Tibial artery (tissue), 4 donors: ENCODE data around the gene PHLDB2.

Experiments
- DNase-seq, 2 donors: peaks; one replicate each; pipeline ENCODE4 v3.0.0-alpha.2; 2019
- H3K27ac ChIP-seq, 2 donors: fragments of 200-600 bp; sonication (generic) in 1 of 2; 1 replicate in 1 of 2; 2 replicates in 1 of 2; pipeline ENCODE4 v1.5.1; 2018 to 2019; ENCODE audit warnings: mild to moderate bottlenecking in 1 of 2
- H3K27me3 ChIP-seq, 2 donors: fragments of 200-600 bp; sonication (generic) in 1 of 2; one replicate each; pipeline versions ENCODE4 v1.5.1 to v1.6.0; 2016 to 2019
- H3K36me3 ChIP-seq, 3 donors: fragments of 200-600 bp; sonication (generic) in 2 of 3; one replicate each; pipeline ENCODE4 v1.5.1; 2016 to 2019; ENCODE audit warnings: mild to moderate bottlenecking in 2 of 3
- H3K4me1 ChIP-seq, 4 donors: fragments of 200-600 bp; sonication (generic) in 2 of 4; 1 replicate in 3 of 4; 2 replicates in 1 of 4; pipeline ENCODE4 v1.5.1; 2016 to 2019
- H3K4me3 ChIP-seq, 2 donors: fragments of 200-600 bp; sonication (generic) in 1 of 2; 1 replicate in 1 of 2; 2 replicates in 1 of 2; pipeline ENCODE4 v1.5.1; 2018 to 2019; ENCODE audit warnings: mild to moderate bottlenecking in 2 of 2
- H3K9me3 ChIP-seq, 3 donors: fragments of 200-600 bp; sonication (generic) in 1 of 3; one replicate each; pipeline ENCODE4 v1.5.1; 2016 to 2019
- CTCF ChIP-seq, 2 experiments: fragments of 200-600 bp in 1 of 2; fragments of 450-650 bp in 1 of 2; IDR thresholded peaks; one replicate each; pipeline ENCODE4 v1.5.1; 2017 to 2019; ENCODE audit warnings: antibody characterized with exemption in 2 of 2, mild to moderate bottlenecking in 1 of 2, moderate library complexity in 1 of 2
- intact Hi-C: fragments of 100-400 bp; cut with DNase I; formaldehyde crosslinking; loops from one replicate; pipeline ENCODE4 v1.15.0; 2023; ENCODE audit warnings: low total_unique reads

PHLDB2 gene

GRCh38 chr3:111980716-111981456, 121.8 kb downstream of the PHLDB2 start:
- intact Hi-C loops: no loop called here
- peaks cover 0 to 28% (median 14%) of the 10 kb centered on the region in 4 donors for H3K4me1 ChIP-seq
- no peaks in the 10 kb centered on the region for H3K36me3 ChIP-seq
- no peak for TF ChIP-seq CTCF (IDR thresholded peaks at IDR 0.05)
- no peaks in the 10 kb centered on the region for H3K9me3 ChIP-seq
- no peak overlapping the region for H3K27ac ChIP-seq
- no peak for DNase-seq
- no peak overlapping the region for H3K4me3 ChIP-seq
- no peaks in the 10 kb centered on the region for H3K27me3 ChIP-seq

GRCh38 chr3:111981457-111981763, 122.3 kb downstream of the PHLDB2 start:
- Histone ChIP-seq H3K4me3 (no peak overlapping the region), H3K4me1 (peaks cover 0 to 28% (median 14%) of the 10 kb centered on the region in 4 donors), H3K27me3 (no peaks in the 10 kb centered on the region), H3K9me3 (no peaks in the 10 kb centered on the region), H3K27ac (no peak overlapping the region), H3K36me3 (no peaks in the 10 kb centered on the region)
- no peak for TF ChIP-seq CTCF (IDR thresholded peaks at IDR 0.05)
- intact Hi-C loops: no loop called here
- DNase-seq: no peak

- DNase-seq: no peak
- H3K4me3 ChIP-seq: no peak overlapping the region
- intact Hi-C loops: no loop called here
- TF ChIP-seq CTCF (IDR thresholded peaks at IDR 0.05): no peak
- H3K36me3 ChIP-seq: peaks cover 2 to 22% (median 15%) of the 10 kb centered on the region in 3 donors
- H3K9me3 ChIP-seq: no peaks in the 10 kb centered on the region
- H3K27ac ChIP-seq: no peak overlapping the region
- peaks cover 0 to 24% (median 12%) of the 10 kb centered on the region in 4 donors for H3K4me1 ChIP-seq
- H3K27me3 ChIP-seq: no peaks in the 10 kb centered on the region
These were observed 125.7 kb downstream of the PHLDB2 start for GRCh38 chr3:111984636-111985298.

GRCh38 chr3:111986800-111987199, 127.7 kb downstream of the PHLDB2 start:
- TF ChIP-seq CTCF (IDR thresholded peaks at IDR 0.05): no peak
- Histone ChIP-seq H3K4me3 (no peak overlapping the region), H3K36me3 (peaks cover 11 to 28% (median 24%) of the 10 kb centered on the region in 3 donors), H3K9me3 (no peaks in the 10 kb centered on the region), H3K27ac (no peak overlapping the region), H3K27me3 (no peaks in the 10 kb centered on the region), H3K4me1 (peaks cover 0 to 5% (median 2%) of the 10 kb centered on the region in 4 donors)
- DNase-seq: no peak
- intact Hi-C loops: no loop called here

GRCh38 chr3:111989061-111989678, 130.1 kb downstream of the PHLDB2 start:
- Histone ChIP-seq H3K4me1 (no peaks in the 10 kb centered on the region), H3K4me3 (no peak overlapping the region), H3K9me3 (no peaks in the 10 kb centered on the region), H3K36me3 (peaks cover 13 to 40% (median 37%) of the 10 kb centered on the region in 3 donors), H3K27ac (no peak overlapping the region), H3K27me3 (no peaks in the 10 kb centered on the region)
- TF ChIP-seq CTCF (IDR thresholded peaks at IDR 0.05): peak; percentile 52 to 57
- no peak for DNase-seq
- intact Hi-C loops: no loop called here
